Endometrial microvascular endothelial cells (primary cell): ENCODE data around the gene MPRIP. TPM values are rescaled to one million over a fixed set of nuclear protein-coding genes. Genes with fewer than 3 reads are reported as not detected.
"Not testable (repeated sequence)": the region's sequence is repeated elsewhere in the genome, so short reads cannot be mapped to it uniquely, and the experiment has no call there.

Source experiments
- in situ Hi-C: cut with HindIII; loops from 2 replicates; pipeline ENCODE4 v1.10.0; 2017; ENCODE audit warnings: low sequenced_read_pairs, low pct_unique_long_range_greater_than_20kb; ENCODE audit errors: inconsistent ontology term
- total RNA-seq: library from RNA; depleted of rRNA; stranded (reverse); fragments of >200 nt; gene quantifications from one replicate; pipeline ENCODE4 v1.2.3, GENCODE V29; 2015; ENCODE audit errors: inconsistent ontology term

MPRIP gene
- total RNA-seq, 1 donor from 2014 or later = 193 TPM

- in situ Hi-C loops = not testable (repeated sequence)
Observed at GRCh38 chr17:17010545-17011034, 31.7 kb upstream of the MPRIP start.

GRCh38 chr17:17011043-17011907 lies 31.0 kb upstream of the MPRIP start:
- in situ Hi-C loops = not testable (repeated sequence)

GRCh38 chr17:17013828-17014747 lies 28.2 kb upstream of the MPRIP start:
- in situ Hi-C loops = not testable (repeated sequence)

GRCh38 chr17:17014748-17015124 lies 27.5 kb upstream of the MPRIP start:
- in situ Hi-C loops = not testable (repeated sequence)

GRCh38 chr17:17015230-17015629 lies 27.0 kb upstream of the MPRIP start:
- in situ Hi-C loops = no loop called here

GRCh38 chr17:17016199-17017197 lies 25.8 kb upstream of the MPRIP start:
- in situ Hi-C loops = not testable (repeated sequence)

GRCh38 chr17:17017343-17018014 lies 24.8 kb upstream of the MPRIP start:
- in situ Hi-C loops = no loop called here

GRCh38 chr17:17018021-17018441 lies 24.2 kb upstream of the MPRIP start:
- in situ Hi-C loops = no loop called here

GRCh38 chr17:17018612-17019429 lies 23.4 kb upstream of the MPRIP start:
- in situ Hi-C loops = no loop called here

- in situ Hi-C loops = no loop called here
Observed at GRCh38 chr17:17019430-17019762, 22.9 kb upstream of the MPRIP start.

GRCh38 chr17:17019891-17020456 lies 22.3 kb upstream of the MPRIP start:
- in situ Hi-C loops = no loop called here

- in situ Hi-C loops = no loop called here
Observed at GRCh38 chr17:17020821-17021193, 21.4 kb upstream of the MPRIP start.

GRCh38 chr17:17021194-17021863 lies 20.9 kb upstream of the MPRIP start:
- in situ Hi-C loops = no loop called here

GRCh38 chr17:17022011-17022410 lies 20.2 kb upstream of the MPRIP start:
- in situ Hi-C loops = no loop called here

GRCh38 chr17:17022456-17022855 lies 19.8 kb upstream of the MPRIP start:
- in situ Hi-C loops = no loop called here

GRCh38 chr17:17024778-17025300 lies 17.4 kb upstream of the MPRIP start:
- in situ Hi-C loops = no loop called here
